Rectal smooth muscle tissue (tissue), 1 donor: ENCODE results near the gene RELT.

Experiments used
- H3K27ac ChIP-seq: one replicate; pipeline ENCODE4 v1.7.0; 2013; ENCODE audit warnings: low read depth, low read length, inconsistent platforms
- H3K27me3 ChIP-seq: one replicate; pipeline ENCODE4 v1.7.0; 2013; ENCODE audit warnings: low read length; ENCODE audit not compliant: control insufficient read depth, insufficient read depth
- H3K36me3 ChIP-seq: one replicate; pipeline ENCODE4 v1.7.0; 2013; ENCODE audit warnings: low read length; ENCODE audit not compliant: control insufficient read depth, insufficient read depth
- H3K4me1 ChIP-seq: one replicate; pipeline ENCODE4 v1.7.0; 2013; ENCODE audit warnings: low read length; ENCODE audit not compliant: control insufficient read depth, insufficient read depth
- H3K4me3 ChIP-seq: one replicate; pipeline ENCODE4 v1.7.0; 2013; ENCODE audit warnings: low read length
- H3K9ac ChIP-seq: one replicate; pipeline ENCODE4 v1.7.0; 2013; ENCODE audit warnings: low read length

The RELT gene

GRCh38 chr11:73406619-73407018, 30.4 kb downstream of the RELT start:
- Histone ChIP-seq H3K36me3 (no peaks in the 10 kb centered on the region), H3K4me1 (no peaks in the 10 kb centered on the region), H3K27me3 (no peaks in the 10 kb centered on the region), H3K4me3 (no peak overlapping the region), H3K27ac (no peak overlapping the region), H3K9ac (no peak overlapping the region)

GRCh38 chr11:73409431-73409830, 33.2 kb downstream of the RELT start:
- Histone ChIP-seq H3K9ac (no peak overlapping the region), H3K27ac (no peak overlapping the region), H3K4me3 (no peak overlapping the region), H3K27me3 (no peaks in the 10 kb centered on the region), H3K4me1 (peaks cover 2% of the 10 kb centered on the region), H3K36me3 (no peaks in the 10 kb centered on the region)

GRCh38 chr11:73410627-73411026, 34.4 kb downstream of the RELT start:
- H3K27ac ChIP-seq, result no peak overlapping the region
- H3K36me3 ChIP-seq, result no peaks in the 10 kb centered on the region
- no peak overlapping the region for H3K4me3 ChIP-seq
- no peaks in the 10 kb centered on the region for H3K27me3 ChIP-seq
- H3K9ac ChIP-seq, result no peak overlapping the region
- peaks cover 7% of the 10 kb centered on the region for H3K4me1 ChIP-seq

- H3K27me3 ChIP-seq, result no peaks in the 10 kb centered on the region
- H3K4me3 ChIP-seq, result no peak overlapping the region
- H3K4me1 ChIP-seq, result peaks cover 8% of the 10 kb centered on the region
- H3K9ac ChIP-seq, result no peak overlapping the region
- H3K36me3 ChIP-seq, result no peaks in the 10 kb centered on the region
- no peak overlapping the region for H3K27ac ChIP-seq
These were observed 34.8 kb downstream of the RELT start for GRCh38 chr11:73411031-73411430.

- H3K27me3 ChIP-seq, result no peaks in the 10 kb centered on the region
- H3K9ac ChIP-seq, result no peak overlapping the region
- H3K4me1 ChIP-seq, result peaks cover 8% of the 10 kb centered on the region
- no peak overlapping the region for H3K27ac ChIP-seq
- no peak overlapping the region for H3K4me3 ChIP-seq
- H3K36me3 ChIP-seq, result no peaks in the 10 kb centered on the region
These were observed 36.1 kb downstream of the RELT start for GRCh38 chr11:73412308-73412707.

- Histone ChIP-seq H3K27me3 (no peaks in the 10 kb centered on the region), H3K4me3 (no peak overlapping the region), H3K4me1 (peaks cover 8% of the 10 kb centered on the region), H3K36me3 (no peaks in the 10 kb centered on the region), H3K27ac (no peak overlapping the region), H3K9ac (no peak overlapping the region)
These were observed 37.1 kb downstream of the RELT start for GRCh38 chr11:73413256-73413655.

GRCh38 chr11:73414977-73415651, 38.9 kb downstream of the RELT start:
- Histone ChIP-seq H3K36me3 (no peaks in the 10 kb centered on the region), H3K27ac (no peak overlapping the region), H3K9ac (no peak overlapping the region)

GRCh38 chr11:73415854-73416615, 39.8 kb downstream of the RELT start:
- H3K9ac ChIP-seq, result no peak overlapping the region
- no peaks in the 10 kb centered on the region for H3K36me3 ChIP-seq
- H3K4me1 ChIP-seq, result peaks cover 8% of the 10 kb centered on the region
- no peak overlapping the region for H3K4me3 ChIP-seq
- H3K27ac ChIP-seq, result no peak overlapping the region
- H3K27me3 ChIP-seq, result no peaks in the 10 kb centered on the region

More at GRCh38 chr11:73414977-73415651, 38.9 kb downstream of the RELT start:
- peaks cover 8% of the 10 kb centered on the region for H3K4me1 ChIP-seq
- no peaks in the 10 kb centered on the region for H3K27me3 ChIP-seq
- H3K4me3 ChIP-seq, result no peak overlapping the region

GRCh38 chr11:73416786-73417185, 40.6 kb downstream of the RELT start:
- Histone ChIP-seq H3K36me3 (no peaks in the 10 kb centered on the region), H3K9ac (no peak overlapping the region), H3K4me1 (peaks cover 8% of the 10 kb centered on the region), H3K4me3 (no peak overlapping the region), H3K27me3 (no peaks in the 10 kb centered on the region), H3K27ac (no peak overlapping the region)

GRCh38 chr11:73420136-73420535, 43.9 kb downstream of the RELT start:
- Histone ChIP-seq H3K9ac (no peak overlapping the region), H3K4me1 (peaks cover 6% of the 10 kb centered on the region), H3K27me3 (no peaks in the 10 kb centered on the region), H3K27ac (no peak overlapping the region), H3K4me3 (no peak overlapping the region), H3K36me3 (no peaks in the 10 kb centered on the region)

GRCh38 chr11:73422886-73423285, 46.7 kb downstream of the RELT start:
- Histone ChIP-seq H3K27me3 (no peaks in the 10 kb centered on the region), H3K9ac (no peak overlapping the region), H3K27ac (no peak overlapping the region), H3K4me3 (no peak overlapping the region), H3K36me3 (no peaks in the 10 kb centered on the region), H3K4me1 (peaks cover 4% of the 10 kb centered on the region)

GRCh38 chr11:73423506-73423905, 47.3 kb downstream of the RELT start:
- Histone ChIP-seq H3K9ac (no peak overlapping the region), H3K27ac (no peak overlapping the region), H3K4me1 (peaks cover 4% of the 10 kb centered on the region), H3K36me3 (no peaks in the 10 kb centered on the region), H3K27me3 (no peaks in the 10 kb centered on the region), H3K4me3 (no peak overlapping the region)

- Histone ChIP-seq H3K27me3 (no peaks in the 10 kb centered on the region), H3K36me3 (no peaks in the 10 kb centered on the region), H3K27ac (no peak overlapping the region), H3K4me3 (no peak overlapping the region), H3K4me1 (peaks cover 4% of the 10 kb centered on the region), H3K9ac (no peak overlapping the region)
These were observed 48.9 kb downstream of the RELT start for GRCh38 chr11:73425108-73425507.
